HG03354 (cell line): ENCODE data around the gene PEX11B.

ENCODE experiments used
- ATAC-seq: cut with Tn5 transposase; IDR thresholded peaks from one replicate; pipeline ENCODE4 v1.9.1; 2021; ENCODE audit warnings: mild to moderate bottlenecking; ENCODE audit not compliant: unreplicated experiment, poor library complexity, severe bottlenecking

PEX11B gene

GRCh38 chr1:145918992-145919939 is 749 bp upstream of the PEX11B start:
- ATAC-seq = peak; percentile 88

DNA sequence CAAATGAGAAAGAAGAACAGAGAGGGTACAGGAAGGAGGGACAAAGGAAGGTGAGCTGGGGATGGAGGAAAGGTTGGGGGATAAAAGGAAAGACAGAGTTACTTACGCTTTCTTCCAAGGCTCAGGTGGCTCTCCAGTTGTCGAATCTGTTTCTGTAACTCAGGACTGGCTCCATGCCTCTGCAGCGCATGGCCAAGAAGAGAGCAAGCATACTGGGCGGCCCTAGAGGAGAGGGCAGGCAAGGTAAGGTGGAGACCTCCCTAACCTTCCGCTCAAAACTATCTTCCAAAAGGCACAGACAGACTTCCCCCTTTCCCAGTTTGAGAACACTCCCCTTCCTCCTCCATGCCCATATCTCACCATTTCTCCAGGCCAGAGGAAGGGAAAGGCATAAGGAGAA is 922 bp downstream of the PEX11B start:
- ATAC-seq = no peak

- no peak for ATAC-seq
Observed at GRCh38 chr1:145916745-145917144, 1.8 kb downstream of the PEX11B start.

GRCh38 chr1:145912128-145912641 is 6.3 kb downstream of the PEX11B start:
- ATAC-seq = no peak

DNA sequence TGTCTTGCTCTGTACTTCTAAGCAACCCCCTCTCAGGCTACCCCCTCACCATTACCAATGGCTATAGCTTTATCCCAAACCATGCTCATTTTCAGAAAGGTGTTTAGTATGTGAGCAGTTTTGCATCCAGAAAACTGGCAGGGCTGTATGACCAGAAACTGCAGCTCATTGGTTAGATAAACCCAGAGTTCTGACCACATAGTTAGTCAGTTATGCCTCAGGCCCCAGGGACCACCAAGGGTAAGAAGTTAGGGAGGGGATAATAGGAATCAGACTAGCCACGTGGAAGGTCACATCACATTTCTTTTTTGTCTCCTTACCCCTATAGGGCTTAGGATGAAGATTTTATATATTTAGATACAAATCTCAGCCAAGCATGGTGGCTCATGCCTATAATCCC is 9.9 kb downstream of the PEX11B start:
- ATAC-seq = no peak

- ATAC-seq = no peak
Observed at GRCh38 chr1:145906954-145907753, 11.4 kb downstream of the PEX11B start.

DNA sequence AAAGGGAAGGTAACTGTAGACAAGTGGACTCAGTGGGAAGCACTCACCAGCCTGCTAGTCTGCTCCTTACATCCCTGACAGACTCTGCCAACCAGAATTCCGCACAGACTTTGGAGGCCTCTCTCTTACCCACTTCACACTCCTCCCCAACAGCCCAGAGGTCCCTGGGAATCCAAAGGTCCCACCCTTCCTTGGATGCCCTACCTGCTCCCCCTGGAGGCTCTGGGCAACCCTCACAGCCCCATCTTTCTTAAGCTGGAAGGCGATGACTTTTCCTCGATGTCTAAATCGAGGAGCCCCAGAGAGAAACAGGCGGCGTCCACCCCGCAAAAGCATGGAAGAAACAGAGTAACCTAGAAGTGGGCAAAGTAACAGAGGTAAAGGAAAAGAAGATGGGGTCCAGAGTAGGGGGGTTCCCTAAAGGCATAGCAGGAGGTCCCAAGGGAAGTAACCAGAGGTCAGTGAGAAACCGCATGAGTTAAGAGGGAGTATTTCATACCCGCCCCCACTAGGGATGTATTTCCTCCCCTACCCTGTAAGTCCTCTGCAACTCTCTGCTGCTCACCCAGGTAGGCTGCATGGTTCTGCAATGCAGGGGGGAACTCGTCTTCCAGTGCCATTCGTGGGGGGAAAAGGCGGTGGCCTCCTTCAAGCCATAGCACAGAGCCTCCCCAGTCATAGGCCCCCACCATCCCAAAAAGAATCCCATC is 17.1 kb downstream of the PEX11B start:
- no peak for ATAC-seq

DNA sequence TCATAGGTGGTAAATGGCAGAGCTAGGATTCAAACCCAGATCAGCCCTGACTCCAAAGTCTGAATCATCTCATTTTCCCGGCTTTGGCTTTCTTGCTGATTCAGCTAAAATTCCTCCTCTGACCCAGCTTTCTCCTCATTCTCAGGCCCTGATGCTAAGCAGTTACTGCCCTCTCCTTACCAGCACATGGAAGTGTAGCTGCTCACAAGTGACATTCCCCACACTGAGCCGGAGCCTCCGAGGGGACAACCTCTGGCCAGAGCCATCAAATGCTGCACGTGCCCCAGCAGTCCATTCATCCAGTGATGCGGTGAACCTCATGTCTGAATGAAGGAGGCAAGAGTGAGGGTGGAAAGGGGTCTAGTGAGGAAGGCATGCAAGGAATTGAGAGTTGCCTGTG is 19.8 kb downstream of the PEX11B start:
- no peak for ATAC-seq

DNA sequence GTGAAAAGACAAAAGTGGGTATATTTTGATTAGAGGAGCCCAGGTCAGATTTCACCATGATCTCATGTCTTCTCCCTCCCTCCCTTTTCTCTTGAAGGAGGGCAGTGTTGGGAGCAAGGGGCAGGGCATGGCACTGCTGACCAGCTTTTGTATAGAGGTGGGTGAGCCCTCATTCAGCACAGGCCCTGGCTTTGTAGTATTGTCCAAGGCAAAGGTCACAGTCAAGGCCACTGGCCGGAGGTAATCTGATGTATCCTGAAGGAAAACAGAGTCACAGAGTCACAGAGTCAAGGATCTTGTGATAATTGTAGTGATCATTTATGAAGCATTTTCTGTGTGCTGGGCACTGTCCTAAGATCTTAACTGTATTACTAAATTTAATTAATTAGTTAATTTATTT is 20.5 kb downstream of the PEX11B start:
- no peak for ATAC-seq

GRCh38 chr1:145895471-145895870 is 23.0 kb downstream of the PEX11B start:
- ATAC-seq = no peak

DNA sequence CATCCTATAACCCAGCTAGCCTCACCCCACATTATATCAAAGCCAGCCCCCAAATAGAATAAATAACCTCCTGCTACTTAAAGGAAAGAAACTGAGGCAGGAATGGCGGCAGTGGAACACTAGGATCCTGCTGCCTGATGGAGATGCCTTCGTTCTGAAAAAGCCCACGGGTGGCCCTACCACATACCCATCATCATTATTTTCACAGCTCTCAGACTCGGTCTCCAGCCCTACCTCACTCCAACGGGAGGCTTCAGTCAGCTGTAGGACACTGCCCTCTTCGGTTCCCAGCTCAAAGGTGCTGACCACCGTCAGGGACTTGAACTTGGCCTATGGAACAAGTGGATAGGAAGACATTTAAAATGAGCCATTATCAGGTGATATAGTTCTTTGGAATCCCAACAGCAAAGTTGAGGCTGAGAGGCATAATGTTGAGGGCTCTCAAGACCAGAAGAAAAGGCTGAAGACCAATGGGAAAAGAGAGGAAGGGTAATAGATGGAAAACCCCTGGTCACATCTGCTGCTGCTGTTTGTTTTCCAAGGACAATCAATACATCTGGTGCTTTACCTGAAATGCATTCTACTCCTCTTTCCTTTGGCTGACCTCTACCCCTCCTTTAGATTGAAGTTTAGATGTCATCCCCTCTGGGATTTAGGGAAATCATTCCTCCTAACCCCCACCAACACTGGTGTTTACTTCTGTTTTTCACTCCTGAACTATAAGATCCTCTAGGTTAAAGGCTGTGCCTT is 25.0 kb downstream of the PEX11B start:
- ATAC-seq = no peak

GRCh38 chr1:145892486-145893087 is 25.9 kb downstream of the PEX11B start:
- no peak for ATAC-seq

DNA sequence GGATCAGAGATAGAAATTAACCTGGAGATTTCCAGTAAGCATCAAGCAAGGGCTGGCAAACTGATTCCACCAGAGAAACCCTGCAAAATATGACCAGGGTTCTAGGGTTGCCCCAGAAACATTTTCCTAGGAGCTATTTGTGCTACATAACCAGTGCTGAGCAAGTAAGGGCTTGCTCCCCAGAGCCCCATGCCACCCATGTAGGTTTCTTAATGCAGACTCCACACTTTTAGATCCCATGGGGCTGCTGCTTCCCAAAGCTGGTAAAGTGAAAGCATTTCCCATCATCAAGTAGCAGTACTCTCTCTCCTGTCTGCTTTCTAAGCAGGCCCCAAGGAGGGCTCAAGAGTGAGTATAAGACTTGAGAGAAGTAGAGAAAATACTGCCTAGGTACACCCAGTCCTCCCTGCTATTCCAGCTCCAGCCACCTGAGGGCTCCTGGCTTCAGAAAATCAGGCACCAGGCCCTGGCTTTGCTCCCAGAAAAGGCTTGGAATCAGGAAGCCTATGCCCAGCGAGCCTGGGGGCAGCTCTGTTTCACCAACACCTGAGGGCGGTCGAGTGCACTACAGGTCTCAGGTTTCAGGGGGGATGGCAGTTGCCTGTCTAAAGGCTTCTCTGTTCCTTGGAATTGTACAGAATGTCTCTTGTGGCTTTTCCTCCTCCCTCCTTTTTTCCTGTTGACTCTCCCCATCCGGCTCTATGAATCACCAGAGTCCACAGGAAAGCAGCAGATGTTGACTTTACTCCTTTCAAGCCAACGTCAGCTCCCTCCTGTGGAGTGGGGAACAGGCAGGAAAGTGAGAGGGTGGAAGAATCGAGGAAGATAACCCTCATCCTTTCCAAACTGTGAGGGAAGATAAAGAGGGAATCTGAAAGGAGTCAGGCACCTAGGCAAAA is 26.7 kb downstream of the PEX11B start:
- no peak for ATAC-seq

GRCh38 chr1:145891143-145891542 is 27.4 kb downstream of the PEX11B start:
- no peak for ATAC-seq

- ATAC-seq = no peak
Observed at GRCh38 chr1:145889722-145890121, 28.8 kb downstream of the PEX11B start.

GRCh38 chr1:145887631-145888030 is 30.9 kb downstream of the PEX11B start:
- no peak for ATAC-seq

GRCh38 chr1:145886816-145887215 is 31.7 kb downstream of the PEX11B start:
- ATAC-seq = no peak

- no peak for ATAC-seq
Observed at GRCh38 chr1:145886390-145886789, 32.1 kb downstream of the PEX11B start.
